Measurements from ENCODE around the gene MATCAP1.

GRCh38 chr16:67129422-67129821 lies 54.3 kb downstream of the MATCAP1 start:
- TF ChIP-seq ATF4 (CRISPR knock-in tag; IDR thresholded peaks at IDR 0.05) (no peak), ZNF260 (CRISPR knock-in tag; IDR thresholded peaks at IDR 0.05; ENCODE audit: borderline replicate concordance, low read depth) (no peak), POLR2AphosphoS5 (IDR thresholded peaks at IDR 0.05; ENCODE audit: low read depth, low read length) (no peak), ZNF225 (CRISPR knock-in tag; IDR thresholded peaks at IDR 0.05) (no peak), ARNT (IDR thresholded peaks at IDR 0.05) (no peak), MED1 (CRISPR knock-in tag; IDR thresholded peaks at IDR 0.05) (no peak), POLR2AphosphoS2 (IDR thresholded peaks at IDR 0.05; ENCODE audit: low read depth, low read length) (no peak), CTCF (CRISPR knock-in tag; IDR thresholded peaks at IDR 0.05) (no peak), HOXA7 (CRISPR knock-in tag; IDR thresholded peaks at IDR 0.05) (no peak), ZNF530 (CRISPR knock-in tag; IDR thresholded peaks at IDR 0.05; ENCODE audit: low read depth) (no peak), TAF1 (CRISPR knock-in tag; IDR thresholded peaks at IDR 0.05) (no peak)

Measured in HepG2 (cell line).